Stomach (tissue), 4 donors: ENCODE results near the gene HDAC1.
"Not testable (repeated sequence)": the region's sequence is repeated elsewhere in the genome, so short reads cannot be mapped to it uniquely, and the experiment has no call there.

Experiments
- EP300 ChIP-seq: sonication (generic); formaldehyde crosslinking; IDR thresholded peaks from one replicate; pipeline ENCODE4 v1.6.1; 2017; ENCODE audit warnings: antibody characterized with exemption
- POLR2AphosphoS5 ChIP-seq, 3 donors: sonication (generic); formaldehyde crosslinking; IDR thresholded peaks; one replicate each; pipeline ENCODE4 v1.6.1; 2016; ENCODE audit warnings: antibody characterized with exemption in 3 of 3
- TF ChIP-seq, protein P1 (sequence below), 7 experiments: fragments of 450-650 bp in 4 of 7; fragments of 200-600 bp in 3 of 7; sonication (generic) in 3 of 7; IDR thresholded peaks; one replicate each; pipeline ENCODE4 v1.5.1; 2016 to 2019; ENCODE audit warnings: antibody characterized with exemption in 7 of 7, control low read depth in 2 of 7, mild to moderate bottlenecking in 1 of 7

DNA sequence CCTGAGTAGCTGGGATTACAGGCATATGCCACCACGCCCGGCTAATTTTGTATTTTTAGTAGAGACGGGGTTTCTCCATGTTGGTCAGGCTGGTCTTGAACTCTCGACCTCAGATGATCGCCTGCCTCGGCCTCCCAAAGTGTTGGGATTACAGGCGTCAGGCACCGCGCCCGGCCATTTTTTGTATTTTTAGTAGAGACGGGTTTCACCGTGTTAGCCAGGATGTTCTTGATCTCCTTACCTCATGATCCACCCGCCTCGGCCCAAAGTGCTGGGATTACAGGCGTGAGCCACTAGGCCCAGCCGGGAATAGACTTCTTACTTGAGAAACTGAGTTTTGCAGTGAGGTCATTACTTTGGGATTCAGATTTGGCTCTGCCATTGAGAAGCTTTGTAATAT, 6.3 kb downstream of the HDAC1 start:
- TF ChIP-seq, protein P1, sequence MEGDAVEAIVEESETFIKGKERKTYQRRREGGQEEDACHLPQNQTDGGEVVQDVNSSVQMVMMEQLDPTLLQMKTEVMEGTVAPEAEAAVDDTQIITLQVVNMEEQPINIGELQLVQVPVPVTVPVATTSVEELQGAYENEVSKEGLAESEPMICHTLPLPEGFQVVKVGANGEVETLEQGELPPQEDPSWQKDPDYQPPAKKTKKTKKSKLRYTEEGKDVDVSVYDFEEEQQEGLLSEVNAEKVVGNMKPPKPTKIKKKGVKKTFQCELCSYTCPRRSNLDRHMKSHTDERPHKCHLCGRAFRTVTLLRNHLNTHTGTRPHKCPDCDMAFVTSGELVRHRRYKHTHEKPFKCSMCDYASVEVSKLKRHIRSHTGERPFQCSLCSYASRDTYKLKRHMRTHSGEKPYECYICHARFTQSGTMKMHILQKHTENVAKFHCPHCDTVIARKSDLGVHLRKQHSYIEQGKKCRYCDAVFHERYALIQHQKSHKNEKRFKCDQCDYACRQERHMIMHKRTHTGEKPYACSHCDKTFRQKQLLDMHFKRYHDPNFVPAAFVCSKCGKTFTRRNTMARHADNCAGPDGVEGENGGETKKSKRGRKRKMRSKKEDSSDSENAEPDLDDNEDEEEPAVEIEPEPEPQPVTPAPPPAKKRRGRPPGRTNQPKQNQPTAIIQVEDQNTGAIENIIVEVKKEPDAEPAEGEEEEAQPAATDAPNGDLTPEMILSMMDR (IDR thresholded peaks at IDR 0.05): not testable (repeated sequence)
- TF ChIP-seq EP300; POLR2AphosphoS5 (IDR thresholded peaks at IDR 0.05): not testable (repeated sequence)
